Heart right ventricle (tissue), 16 donors: Measurements from ENCODE around the gene SEMA4G. TPM values are rescaled to one million over a fixed set of nuclear protein-coding genes. Genes with fewer than 3 reads are reported as not detected.
A peak's percentile ranks its signal among the peaks of the same experiment; 100 is the strongest.

ENCODE experiments used
- ATAC-seq, 8 donors: fragments of 200-7000 bp; cut with Tn5 transposase; one replicate each; pipeline ENCODE4 v1.9.1; 2020; ENCODE audit warnings: mild to moderate bottlenecking in 8 of 8, moderate library complexity in 8 of 8, moderate number of reproducible peaks in 1 of 8
- DNase-seq, 2 donors: peaks; one replicate each; pipeline ENCODE4 v3.0.0-alpha.2; 2020
- H3K27ac ChIP-seq, 10 donors: fragments of 200-600 bp; sonication (generic) in 2 of 10; one replicate each; pipeline versions ENCODE4 v1.5.0 to v1.8.0; 2020 to 2022; ENCODE audit warnings: mild to moderate bottlenecking in 3 of 10
- H3K27me3 ChIP-seq, 7 donors: fragments of 200-600 bp; one replicate each; pipeline ENCODE4 v1.8.0; 2021 to 2022; ENCODE audit warnings: mild to moderate bottlenecking in 2 of 7
- H3K36me3 ChIP-seq, 9 donors: fragments of 200-600 bp; sonication (generic) in 1 of 9; one replicate each; pipeline versions ENCODE4 v1.5.0 to v1.8.0; 2020 to 2022; ENCODE audit warnings: mild to moderate bottlenecking in 2 of 9
- H3K4me1 ChIP-seq, 9 donors: fragments of 200-600 bp; sonication (generic) in 1 of 9; one replicate each; pipeline versions ENCODE4 v1.5.0 to v1.8.0; 2020 to 2022; ENCODE audit warnings: mild to moderate bottlenecking in 4 of 9
- H3K4me3 ChIP-seq, 10 donors: fragments of 200-600 bp; sonication (generic) in 2 of 10; one replicate each; pipeline versions ENCODE4 v1.5.0 to v1.8.0; 2020 to 2022; ENCODE audit warnings: mild to moderate bottlenecking in 7 of 10, moderate library complexity in 2 of 10
- H3K9me3 ChIP-seq, 11 donors: fragments of 200-600 bp in 10 of 11; sonication (generic) in 2 of 11; one replicate each; pipeline versions ENCODE4 v1.5.0 to v1.8.0; 2013 to 2022; ENCODE audit warnings: mild to moderate bottlenecking in 2 of 11, control low read depth in 1 of 11, moderate library complexity in 1 of 11
- WGBS, 2 donors: extraction: QIAGEN DNeasy Blood & Tissue Kit; methylation state at CpG; one replicate each; pipeline ENCODE4 v1.1.7; 2013; ENCODE audit warnings: inconsistent platforms in 1 of 2; 5-methylcytosine and 5-hydroxymethylcytosine counted together
- intact Hi-C, 10 donors: fragments of 100-400 bp; cut with DNase I; formaldehyde crosslinking; loops; one replicate each; pipeline versions ENCODE4 v1.11.1 to v1.14.2; 2022
- polyA plus RNA-seq, 2 donors: library from polyadenylated mRNA; stranded (reverse); fragments of 200-250 nt; gene quantifications; one replicate each; pipeline ENCODE4 v1.2.3, GENCODE V29; 2013
- total RNA-seq, 10 donors: library from RNA; stranded (reverse); fragmentation: NEBNext Ultra II Directional in 3 of 10; extraction: Animal tissue kit (Norgen Biotek cat#: 25700) in 3 of 10; gene quantifications; one replicate each; pipeline versions ENCODE4 v1.2.1 to v1.2.4, GENCODE V29; 2021 to 2023
- TF ChIP-seq, protein P1 (sequence below), 9 donors: fragments of 200-600 bp; sonication (generic) in 2 of 9; IDR thresholded peaks; one replicate each; pipeline versions ENCODE4 v1.5.0 to v1.8.0; 2021 to 2022; ENCODE audit warnings: antibody characterized with exemption in 9 of 9, mild to moderate bottlenecking in 5 of 9, moderate library complexity in 1 of 9
- donor health status: Arrhythmogenic right ventricular cardiomyopathy.
- donor health status: ischemic (EF 13 %, LVEDD 7.1; RV severe dilation, severe dysfunction).
- donor health status: healthy with polysubstance abuse.
- donor health status: DM: no; HTN: yes; CAD: no.
- donor health status: DM: no; HTN: no; CAD: no.
- donor health status: ischemic (EF 25% LVEDD 6.9; RV normal size, moderate dysfunction).
- donor health status: ischemic (EF 25% LVEDD 5.7; RV mildly dilated, moderate dysfunction).
- donor health status: healthy.
- donor health status: DM: yes; HTN: yes; CAD: no.
- donor health status: Ischemic cardiomyopathy.
- donor health status: ischemic (EF 35%, LVEDD 5.7; RV mildly dilated, moderate dysfunction).
- donor health status: nonischemic (EF 11% LVEDD 7.7; RV severe dilation, severe dysfunction).
- donor health status: DM: yes; HTN: yes; CAD: no.
- donor health status: PGD.
- donor health status: ischemic (EF 29% LVEDD 5.4; RV normal size, mild dysfunction).
- donor health status: nonischemic (EF 23%, LVEDD 6.1; RV moderate dilation, normal function).

SEMA4G gene
- total and polyA plus RNA-seq, 12 donors, result 0.20 to 1.6 (median 0.80) TPM

GRCh38 chr10:100967332-100967731, 2.0 kb upstream of the SEMA4G start:
- Histone ChIP-seq H3K36me3 (peaks cover 0 to 46% (median 9%) of the 10 kb centered on the region in 9 donors), H3K27me3 (peaks cover 0 to 7% (median 0%) of the 10 kb centered on the region in 7 donors), H3K9me3 (no peaks in the 10 kb centered on the region), H3K27ac (no peak overlapping the region), H3K4me3 (no peak overlapping the region), H3K4me1 (peaks cover 3 to 23% (median 15%) of the 10 kb centered on the region in 9 donors)
- no peak for DNase-seq
- TF ChIP-seq, protein P1, sequence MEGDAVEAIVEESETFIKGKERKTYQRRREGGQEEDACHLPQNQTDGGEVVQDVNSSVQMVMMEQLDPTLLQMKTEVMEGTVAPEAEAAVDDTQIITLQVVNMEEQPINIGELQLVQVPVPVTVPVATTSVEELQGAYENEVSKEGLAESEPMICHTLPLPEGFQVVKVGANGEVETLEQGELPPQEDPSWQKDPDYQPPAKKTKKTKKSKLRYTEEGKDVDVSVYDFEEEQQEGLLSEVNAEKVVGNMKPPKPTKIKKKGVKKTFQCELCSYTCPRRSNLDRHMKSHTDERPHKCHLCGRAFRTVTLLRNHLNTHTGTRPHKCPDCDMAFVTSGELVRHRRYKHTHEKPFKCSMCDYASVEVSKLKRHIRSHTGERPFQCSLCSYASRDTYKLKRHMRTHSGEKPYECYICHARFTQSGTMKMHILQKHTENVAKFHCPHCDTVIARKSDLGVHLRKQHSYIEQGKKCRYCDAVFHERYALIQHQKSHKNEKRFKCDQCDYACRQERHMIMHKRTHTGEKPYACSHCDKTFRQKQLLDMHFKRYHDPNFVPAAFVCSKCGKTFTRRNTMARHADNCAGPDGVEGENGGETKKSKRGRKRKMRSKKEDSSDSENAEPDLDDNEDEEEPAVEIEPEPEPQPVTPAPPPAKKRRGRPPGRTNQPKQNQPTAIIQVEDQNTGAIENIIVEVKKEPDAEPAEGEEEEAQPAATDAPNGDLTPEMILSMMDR (IDR thresholded peaks at IDR 0.05), result no peak
- intact Hi-C loops, result no loop called here
- WGBS, 2 donors, result 84 to 85% methylated on average over 2 of the region's 2 CpGs
- ATAC-seq, result no peak

- TF ChIP-seq, protein P1 (IDR thresholded peaks at IDR 0.05), result no peak
- WGBS, 2 donors, result 83 to 90% methylated on average over 2 of the region's 2 CpGs
- no peak for DNase-seq
- Histone ChIP-seq H3K27ac (no peak overlapping the region), H3K27me3 (peaks cover 0 to 7% (median 0%) of the 10 kb centered on the region in 7 donors), H3K9me3 (no peaks in the 10 kb centered on the region), H3K36me3 (peaks cover 0 to 37% (median 7%) of the 10 kb centered on the region in 9 donors), H3K4me1 (peaks cover 3 to 23% (median 15%) of the 10 kb centered on the region in 9 donors), H3K4me3 (no peak overlapping the region)
- intact Hi-C loops, result loop anchor here in 1 of 10 donors (1.0 kb wide), 1 partner anchor 46 kb away; no protein-coding TSS in a partner anchor
- ATAC-seq, result no peak
Measured at GRCh38 chr10:100968062-100968736, 1.1 kb upstream of the SEMA4G start.

DNA sequence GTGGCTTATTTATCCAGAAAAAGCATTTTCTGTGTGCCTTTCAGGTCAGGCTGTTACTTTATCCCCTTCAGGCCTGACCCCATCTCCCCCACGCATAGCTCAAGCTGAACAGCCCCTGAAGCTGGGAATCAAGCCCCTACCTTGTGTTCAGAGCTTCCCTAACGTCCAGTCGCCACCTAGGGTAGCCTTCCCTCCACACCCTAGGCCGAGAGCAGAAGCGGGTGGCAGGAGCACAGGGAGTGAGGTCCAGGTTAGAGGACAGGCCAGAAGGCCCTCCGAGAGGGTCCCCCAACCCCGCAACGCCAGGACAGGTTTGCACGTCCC, 479 bp upstream of the SEMA4G start:
- Histone ChIP-seq H3K27me3 (peaks cover 0 to 7% (median 0%) of the 10 kb centered on the region in 7 donors), H3K36me3 (peaks cover 0 to 31% (median 5%) of the 10 kb centered on the region in 9 donors), H3K4me1 (peaks cover 3 to 23% (median 15%) of the 10 kb centered on the region in 9 donors), H3K27ac (no peak overlapping the region), H3K9me3 (no peaks in the 10 kb centered on the region), H3K4me3 (peak overlapping the region; percentile 27 to 67 (median 58))
- TF ChIP-seq, protein P1 (IDR thresholded peaks at IDR 0.05), result no peak
- ATAC-seq (peak in 4 of 8 donors; percentile 12 to 29 (median 14)), DNase-seq (no peak)
- 13 to 18% methylated on average over 9 of the region's 9 CpGs for WGBS, 2 donors
- intact Hi-C loops, result loop anchor here in 1 of 10 donors (1.0 kb wide), 1 partner anchor 45 kb away; no protein-coding TSS in a partner anchor

GRCh38 chr10:100970076-100970913, 991 bp downstream of the SEMA4G start:
- H3K4me3 ChIP-seq, result peak overlapping the region in 9 of 10 donors; percentile 27 to 67 (median 59)
- DNase-seq, result no peak

More at GRCh38 chr10:100970076-100970913, 991 bp downstream of the SEMA4G start:
- H3K4me1 ChIP-seq, result peaks cover 3 to 23% (median 15%) of the 10 kb centered on the region in 9 donors
- intact Hi-C loops, result no loop called here
- H3K27ac ChIP-seq, result no peak overlapping the region
- WGBS, 2 donors, result 56 to 57% methylated on average over 13 of the region's 13 CpGs
- TF ChIP-seq, protein P1 (IDR thresholded peaks at IDR 0.05), result no peak
- peaks cover 0 to 7% (median 0%) of the 10 kb centered on the region in 7 donors for H3K27me3 ChIP-seq
- peaks cover 0 to 16% (median 0%) of the 10 kb centered on the region in 9 donors for H3K36me3 ChIP-seq
- peak in 4 of 8 donors; percentile 3 to 15 (median 10) for ATAC-seq
- H3K9me3 ChIP-seq, result no peaks in the 10 kb centered on the region
